Putamen (tissue), 1 donor: Measurements from ENCODE around the gene ZSWIM2.
A peak's percentile ranks its signal among the peaks of the same experiment; 100 is the strongest.
"Not testable (repeated sequence)": the region's sequence is repeated elsewhere in the genome, so short reads cannot be mapped to it uniquely, and the experiment has no call there.

Experiments
- DNase-seq: peaks from one replicate; pipeline ENCODE4 v3.0.0-alpha.2; 2016; ENCODE audit warnings: low spot score

Gene ZSWIM2

GRCh38 chr2:186848873-186849578 is at the start of gene ZSWIM2:
TSS of gene ZSWIM2 (minus strand) at chr2:186849170. CDS start at chr2:186849130, 40 bp downstream.
- peak; percentile 70 for DNase-seq

DNA sequence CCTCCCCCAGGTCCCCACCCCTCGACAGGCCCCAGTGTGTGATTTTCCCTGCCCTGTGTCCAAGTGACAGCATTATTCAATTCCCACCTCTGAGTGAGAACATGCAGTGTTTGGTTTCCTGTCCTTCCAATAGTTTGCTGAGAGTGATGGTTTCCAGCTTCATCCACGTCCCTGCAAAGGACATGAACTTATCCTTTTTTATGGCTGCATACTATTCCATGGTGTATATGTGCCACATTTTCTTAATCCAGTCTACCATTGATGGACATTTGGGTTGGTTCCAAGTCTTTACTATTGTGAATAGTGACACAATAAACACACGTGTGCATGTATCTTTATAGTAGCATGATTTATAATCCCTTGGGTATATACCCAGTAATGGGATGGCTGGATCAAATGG is 47.2 kb upstream of the ZSWIM2 start:
- DNase-seq: not testable (repeated sequence)

GRCh38 chr2:186895451-186895850 is 46.5 kb upstream of the ZSWIM2 start:
- no peak for DNase-seq

DNA sequence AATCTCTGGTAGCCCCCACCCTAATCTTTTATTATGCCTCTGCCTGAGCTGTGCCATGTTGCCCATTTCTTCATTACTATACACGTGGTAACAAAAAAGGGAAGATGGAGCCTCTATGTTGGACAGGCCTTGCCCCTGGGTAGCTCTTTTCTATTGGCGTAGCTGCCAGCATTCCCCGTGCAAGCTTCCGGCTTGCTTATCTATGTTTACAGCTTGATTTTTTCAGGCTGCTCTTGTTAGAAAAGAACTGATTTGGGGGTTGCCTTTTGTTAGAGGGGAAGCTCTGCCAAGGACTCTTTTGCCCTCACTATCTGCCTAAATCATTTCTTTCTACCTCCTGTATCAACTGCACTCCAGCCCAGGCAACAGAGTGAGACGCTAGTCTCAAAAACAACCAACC is 45.5 kb upstream of the ZSWIM2 start:
- no peak for DNase-seq

- no peak for DNase-seq
Observed at GRCh38 chr2:186892821-186893220, 43.9 kb upstream of the ZSWIM2 start.

DNA sequence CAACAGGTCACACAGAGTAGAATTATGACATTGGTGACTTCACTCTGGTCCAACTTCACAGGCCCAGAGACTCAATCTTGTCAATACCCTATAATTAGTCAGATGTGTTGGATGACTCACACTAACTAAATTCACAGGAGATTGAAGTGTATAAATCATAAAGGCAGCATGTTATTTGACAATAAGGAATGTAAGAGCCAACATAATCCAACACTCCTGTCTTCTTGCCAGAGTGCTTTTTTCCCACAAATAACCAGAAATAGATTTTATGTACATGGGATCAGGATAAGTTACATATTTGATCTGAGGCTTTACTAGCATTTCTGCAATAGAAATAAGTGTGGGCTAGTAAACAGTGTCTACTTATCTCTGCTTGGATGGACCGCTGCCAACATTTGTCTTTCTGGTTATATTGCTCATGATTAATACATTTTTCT is 42.2 kb upstream of the ZSWIM2 start:
- DNase-seq: no peak

DNA sequence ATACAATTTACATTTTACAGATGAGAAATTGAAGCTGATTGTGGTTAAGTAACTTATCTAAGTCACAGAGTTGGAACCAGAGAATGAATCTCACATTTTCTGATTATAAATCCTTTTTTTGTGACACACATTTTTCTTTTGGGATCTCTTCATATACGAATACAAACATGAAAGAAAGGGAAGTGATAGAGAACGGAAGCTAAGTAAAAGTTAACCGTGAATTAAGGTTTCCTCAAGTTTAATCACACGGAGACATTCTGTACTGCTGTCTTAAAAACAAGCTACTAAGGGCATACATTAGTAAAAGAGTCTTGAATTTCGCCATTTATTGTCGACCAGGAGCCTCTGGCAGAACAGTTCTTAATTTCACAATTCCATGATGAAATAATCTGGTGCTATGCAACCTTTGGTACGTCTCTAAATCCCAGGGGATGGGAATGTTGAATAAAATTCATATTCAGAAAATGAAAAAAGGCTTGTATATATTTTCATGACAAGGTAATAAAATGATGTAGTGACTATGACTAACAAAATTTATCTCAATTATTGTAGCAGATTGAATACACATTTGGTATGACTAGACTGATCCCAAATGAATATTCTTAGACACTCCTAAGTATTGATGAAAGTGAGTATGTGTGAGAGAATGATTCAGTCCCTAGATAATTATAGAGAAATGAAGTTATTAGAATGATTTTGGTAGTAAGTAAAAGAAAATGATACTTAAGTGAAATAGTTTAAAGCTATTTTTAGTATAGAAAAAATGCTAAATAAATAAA is 40.3 kb upstream of the ZSWIM2 start:
- no peak for DNase-seq

GRCh38 chr2:186887107-186888090 is 38.4 kb upstream of the ZSWIM2 start:
- DNase-seq: peak; percentile 2

DNA sequence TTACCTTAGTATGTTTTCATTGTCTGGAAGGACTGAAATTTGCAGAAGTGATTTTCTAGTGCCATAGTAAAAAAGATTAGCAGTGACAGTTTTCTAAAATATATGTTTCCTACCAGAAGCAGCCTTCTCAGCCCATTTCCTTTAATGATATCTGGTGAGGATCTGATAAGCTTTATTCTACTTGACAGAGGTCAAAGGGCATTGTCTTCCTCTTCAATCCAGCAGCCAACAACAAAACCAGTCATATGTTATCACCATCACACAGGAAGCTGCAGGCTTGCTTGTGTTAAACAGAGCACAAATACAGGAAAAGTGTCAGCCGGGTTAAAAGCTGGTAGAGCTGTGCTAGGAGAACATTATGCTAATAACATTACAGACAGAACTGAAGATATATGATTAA is 35.6 kb upstream of the ZSWIM2 start:
- no peak for DNase-seq

GRCh38 chr2:186883666-186884065 is 34.7 kb upstream of the ZSWIM2 start:
- DNase-seq: no peak

GRCh38 chr2:186882511-186883071 is 33.6 kb upstream of the ZSWIM2 start:
- DNase-seq: no peak

DNA sequence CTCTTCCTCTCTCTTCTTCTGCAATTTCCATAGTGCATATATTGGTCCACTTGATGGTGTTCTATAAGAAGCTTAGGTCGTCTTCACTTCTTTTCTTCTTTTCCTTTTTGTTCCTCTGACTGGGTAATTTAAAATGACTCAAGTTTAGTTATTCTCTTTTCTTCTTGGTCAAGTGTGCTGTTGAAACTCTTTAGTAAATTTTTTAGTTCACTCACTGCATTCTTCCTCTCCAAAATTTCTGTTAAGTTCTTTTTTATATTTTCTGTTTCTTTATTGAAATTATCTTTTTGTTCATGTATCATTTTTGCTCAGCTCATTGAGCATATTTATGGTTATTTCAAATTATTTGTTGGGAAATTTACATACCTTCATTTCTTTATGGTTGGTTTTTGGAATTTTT is 32.7 kb upstream of the ZSWIM2 start:
- DNase-seq: no peak

DNA sequence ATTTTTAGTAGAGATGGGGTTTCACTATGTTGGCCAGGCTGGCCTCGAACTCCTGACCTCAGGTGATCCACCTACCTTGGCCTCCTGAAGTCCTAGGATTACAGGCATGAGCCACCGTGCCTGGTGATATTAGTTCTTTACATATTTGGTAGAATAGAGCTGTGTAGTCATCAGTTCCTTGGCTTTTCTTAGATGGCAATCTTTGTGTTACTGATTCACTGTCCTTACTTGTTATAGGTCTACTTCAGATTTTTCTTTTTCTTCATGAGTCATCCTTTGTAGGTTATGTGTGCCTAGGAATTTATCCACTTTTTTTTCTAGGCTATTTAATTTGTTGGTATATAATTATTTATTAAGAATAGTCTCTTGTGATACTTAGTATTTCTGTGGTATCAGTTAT is 30.3 kb upstream of the ZSWIM2 start:
- DNase-seq: no peak

GRCh38 chr2:186874713-186875112 is 25.7 kb upstream of the ZSWIM2 start:
- DNase-seq: no peak

DNA sequence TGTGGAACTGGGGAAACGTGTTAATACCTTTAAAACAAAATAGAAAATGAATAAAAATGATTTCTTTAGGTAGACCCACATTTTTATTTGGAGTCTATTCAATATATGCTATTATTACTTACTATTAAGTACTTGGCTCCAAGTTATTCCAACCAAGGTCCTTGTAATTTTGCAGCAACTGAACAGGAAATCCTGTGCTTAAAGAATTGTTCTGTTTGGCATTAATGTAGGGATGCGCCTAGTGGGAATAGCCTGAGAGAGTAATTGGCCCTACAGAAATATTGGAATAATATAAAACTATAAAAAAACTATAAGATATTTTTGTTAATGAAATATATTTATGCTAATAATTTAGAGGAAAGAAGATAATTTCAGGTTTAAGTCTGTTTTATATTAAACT is 22.9 kb upstream of the ZSWIM2 start:
- DNase-seq: no peak

DNA sequence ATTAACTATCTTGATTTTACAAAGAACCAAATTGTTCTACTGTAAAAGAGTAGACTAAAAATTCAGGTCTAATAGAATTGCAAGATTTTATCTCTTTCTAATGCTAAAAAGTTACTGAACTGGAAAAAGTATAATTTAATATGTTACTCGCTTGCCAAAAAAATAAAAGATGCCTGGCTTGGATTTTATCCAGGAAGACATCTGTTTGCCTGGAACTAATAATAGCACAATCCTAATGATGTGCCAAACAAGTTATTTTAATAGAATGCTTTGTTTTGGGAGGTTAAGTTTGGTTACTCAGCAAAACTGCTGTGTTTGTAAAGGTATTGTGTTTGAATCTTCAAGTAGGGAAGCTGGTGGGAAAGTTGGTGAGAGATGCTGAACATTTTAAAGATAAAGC is 19.4 kb upstream of the ZSWIM2 start:
- no peak for DNase-seq

DNA sequence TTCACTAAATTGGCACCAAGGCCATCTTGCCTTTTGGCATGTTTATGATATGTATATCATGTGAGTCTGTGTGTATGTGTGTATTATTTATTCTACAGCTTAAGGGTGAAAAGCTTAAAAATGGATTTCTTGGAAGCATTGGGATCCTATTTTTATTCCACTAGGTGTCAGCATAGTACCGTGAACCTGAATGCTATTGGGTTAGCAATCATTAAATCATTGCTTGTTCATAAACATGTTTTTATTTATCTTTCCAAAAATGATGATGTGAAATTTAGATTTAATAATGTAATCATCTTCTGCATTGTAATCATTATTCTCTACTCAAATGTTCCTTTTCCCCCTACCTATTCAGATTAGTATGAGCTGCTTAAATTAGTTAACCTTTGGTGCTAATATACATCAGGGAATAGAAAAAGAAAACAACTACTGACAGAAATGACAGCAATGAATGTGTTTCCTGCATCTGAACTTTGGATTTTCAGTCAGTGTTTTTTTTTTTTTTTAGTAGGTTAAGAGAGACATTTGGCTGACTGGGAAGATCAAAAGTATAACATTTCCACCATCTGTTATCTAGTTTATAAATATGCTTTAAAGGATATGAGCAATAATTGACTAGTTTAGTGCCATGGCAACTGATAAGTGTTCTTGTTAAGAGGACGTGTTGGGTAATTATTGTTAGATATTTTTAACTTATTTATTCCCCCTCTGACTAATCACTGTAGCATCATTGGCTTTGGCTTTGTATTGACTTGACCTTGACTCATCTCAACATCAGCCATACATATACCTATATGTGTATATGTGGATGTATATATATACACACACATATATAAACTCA is 14.1 kb upstream of the ZSWIM2 start:
- peak; percentile 12 for DNase-seq

- no peak for DNase-seq
Observed at GRCh38 chr2:186855216-186855615, 6.2 kb upstream of the ZSWIM2 start.

- no peak for DNase-seq
Observed at GRCh38 chr2:186853951-186854350, 5.0 kb upstream of the ZSWIM2 start.

- no peak for DNase-seq
Observed at GRCh38 chr2:186852508-186852907, 3.5 kb upstream of the ZSWIM2 start.

DNA sequence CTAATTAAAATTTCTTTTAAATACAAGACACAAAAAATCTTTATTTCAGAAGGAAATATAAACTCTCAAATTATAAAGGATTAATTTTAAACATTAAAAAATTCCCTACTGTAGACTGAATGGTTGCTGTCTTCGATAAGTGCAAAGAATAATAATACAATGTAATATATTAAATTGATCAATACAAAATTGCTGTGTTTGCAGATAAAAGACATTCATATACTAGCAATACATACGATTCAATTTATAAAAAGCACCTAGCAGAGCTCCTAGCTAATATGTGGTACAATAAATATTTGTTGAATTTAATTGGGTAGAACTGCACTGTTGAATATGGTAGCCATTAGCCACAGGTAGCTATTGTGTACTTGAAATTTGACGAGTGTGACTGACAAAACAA is 6.6 kb downstream of the ZSWIM2 start:
- no peak for DNase-seq
